HEK293 (cell line): ENCODE results near the gene GRB10.

Experiments
- CTCF ChIA-PET: fragments of 350-600 bp; formaldehyde crosslinking; extraction: SDS; loops from one replicate; lab custom pipeline; 2021; ENCODE audit warnings: antibody characterized with exemption; lab: Yijun Ruan, JAX
- POLR2A ChIA-PET: fragments of 300-600 bp; formaldehyde crosslinking; extraction: SDS; loops from one replicate; lab custom pipeline; 2020; ENCODE audit warnings: antibody characterized with exemption, inconsistent platforms; lab: Yijun Ruan, JAX
- H3K27ac ChIP-seq: fragments of 200-500 bp; sonication (Bioruptor generic); 2 replicates; pipeline ENCODE4 v1.5.1; 2014; ENCODE audit warnings: low read depth, low read length, control low read depth, inconsistent platforms; ENCODE audit errors: extremely low read depth
- H3K36me3 ChIP-seq, 2 experiments: fragments of 200-500 bp in 1 of 2; sonication (Bioruptor generic) in 1 of 2; 1 replicate in 1 of 2; 2 replicates in 1 of 2; pipeline ENCODE4 v1.5.1; 2014 to 2017; ENCODE audit warnings: inconsistent platforms in 2 of 2, low read length in 2 of 2; ENCODE audit not compliant: control insufficient read depth in 2 of 2, insufficient read depth in 1 of 2
- H3K4me1 ChIP-seq: fragments of 200-500 bp; sonication (Bioruptor generic); 2 replicates; pipeline ENCODE4 v1.5.1; 2014; ENCODE audit warnings: mild to moderate bottlenecking, low read length, inconsistent platforms; ENCODE audit not compliant: control insufficient read depth, insufficient read depth
- H3K4me3 ChIP-seq: 2 replicates; pipeline ENCODE4 v1.5.1; 2011; ENCODE audit warnings: low read depth, mild to moderate bottlenecking, control low read depth, low read length, moderate library complexity
- H3K9me3 ChIP-seq: fragments of 200-500 bp; sonication (Bioruptor generic); 2 replicates; pipeline ENCODE4 v1.5.1; 2014; ENCODE audit warnings: low read depth, low read length, inconsistent platforms; ENCODE audit not compliant: control insufficient read depth, insufficient read depth
- AEBP2 ChIP-seq: fragments of 450-650 bp; formaldehyde crosslinking; IDR thresholded peaks from 2 replicates; pipeline ENCODE4 v1.5.1; 2016; ENCODE audit warnings: missing biosample characterization, missing genetic modification characterization, borderline replicate concordance
- BCL11A ChIP-seq: fragments of 450-650 bp; formaldehyde crosslinking; IDR thresholded peaks from 2 replicates; pipeline ENCODE4 v1.5.1; 2016; ENCODE audit warnings: low read depth, missing biosample characterization, missing genetic modification characterization
- BCL11B ChIP-seq: fragments of 450-650 bp; formaldehyde crosslinking; IDR thresholded peaks from 2 replicates; pipeline ENCODE4 v1.5.1; 2016; ENCODE audit warnings: low read depth, missing biosample characterization, missing genetic modification characterization
- FEZF1 ChIP-seq: fragments of 450-650 bp; formaldehyde crosslinking; IDR thresholded peaks from 2 replicates; pipeline ENCODE4 v1.5.1; 2016; ENCODE audit warnings: missing biosample characterization, missing genetic modification characterization
- HOXC10 ChIP-seq: sonication (generic); formaldehyde crosslinking; IDR thresholded peaks from 2 replicates; pipeline ENCODE4 v1.8.1; 2023; ENCODE audit warnings: mild to moderate bottlenecking, missing genetic modification reagents
- MYNN ChIP-seq: fragments of 450-650 bp; formaldehyde crosslinking; IDR thresholded peaks from 2 replicates; pipeline ENCODE4 v1.5.1; 2016; ENCODE audit warnings: missing biosample characterization, missing genetic modification characterization, borderline replicate concordance
- SALL2 ChIP-seq: fragments of 450-650 bp; formaldehyde crosslinking; IDR thresholded peaks from 2 replicates; pipeline ENCODE4 v1.5.0; 2017; ENCODE audit warnings: missing biosample characterization, mild to moderate bottlenecking, missing genetic modification characterization, borderline replicate concordance
- SCRT2 ChIP-seq: fragments of 450-650 bp; formaldehyde crosslinking; IDR thresholded peaks from 2 replicates; pipeline ENCODE4 v1.5.1; 2016; ENCODE audit warnings: missing biosample characterization, missing genetic modification characterization
- SP3 ChIP-seq: fragments of 450-650 bp; formaldehyde crosslinking; IDR thresholded peaks from 2 replicates; pipeline ENCODE4 v1.5.1; 2016; ENCODE audit warnings: missing biosample characterization, missing genetic modification characterization
- ZBTB49 ChIP-seq: fragments of 450-650 bp; formaldehyde crosslinking; IDR thresholded peaks from 2 replicates; pipeline ENCODE4 v1.5.1; 2016; ENCODE audit warnings: missing biosample characterization, missing genetic modification characterization, low read depth
- ZBTB6 ChIP-seq: fragments of 450-650 bp; formaldehyde crosslinking; IDR thresholded peaks from 2 replicates; pipeline ENCODE4 v1.5.1; 2017; ENCODE audit warnings: missing biosample characterization, missing genetic modification characterization
- ZNF16 ChIP-seq: fragments of 450-650 bp; formaldehyde crosslinking; IDR thresholded peaks from 2 replicates; pipeline ENCODE4 v1.5.1; 2016; ENCODE audit warnings: low read depth, missing biosample characterization, missing genetic modification characterization
- ZNF19 ChIP-seq: fragments of 450-650 bp; formaldehyde crosslinking; IDR thresholded peaks from 2 replicates; pipeline ENCODE4; 2016; ENCODE audit warnings: missing biosample characterization, missing genetic modification characterization, low read depth
- ZNF223 ChIP-seq: fragments of 450-650 bp; formaldehyde crosslinking; IDR thresholded peaks from 2 replicates; pipeline ENCODE4 v1.5.1; 2016; ENCODE audit warnings: missing biosample characterization, missing genetic modification characterization
- ZNF302 ChIP-seq: fragments of 450-650 bp; formaldehyde crosslinking; IDR thresholded peaks from 2 replicates; pipeline ENCODE4 v1.5.1; 2016; ENCODE audit warnings: missing biosample characterization, missing genetic modification characterization, low read depth
- ZNF37A ChIP-seq: fragments of 450-650 bp; IDR thresholded peaks from 2 replicates; pipeline ENCODE4 v1.5.1; 2018; ENCODE audit warnings: missing biosample characterization, missing genetic modification characterization
- ZNF48 ChIP-seq: fragments of 450-650 bp; formaldehyde crosslinking; IDR thresholded peaks from 2 replicates; pipeline ENCODE4 v1.5.1; 2016; ENCODE audit warnings: missing biosample characterization, missing genetic modification characterization
- ZNF544 ChIP-seq: fragments of 450-650 bp; formaldehyde crosslinking; IDR thresholded peaks from 2 replicates; pipeline ENCODE4 v1.5.0; 2017; ENCODE audit warnings: missing biosample characterization, missing genetic modification characterization
- ZNF791 ChIP-seq: fragments of 450-650 bp; formaldehyde crosslinking; IDR thresholded peaks from 2 replicates; pipeline ENCODE4 v1.5.1; 2016; ENCODE audit warnings: missing biosample characterization, missing genetic modification characterization
- ZSCAN16 ChIP-seq: fragments of 450-650 bp; formaldehyde crosslinking; IDR thresholded peaks from 2 replicates; pipeline ENCODE4 v1.5.1; 2016; ENCODE audit warnings: missing biosample characterization, missing genetic modification characterization
- ZSCAN5A ChIP-seq: fragments of 450-650 bp; formaldehyde crosslinking; IDR thresholded peaks from 2 replicates; pipeline ENCODE4 v1.5.1; 2016; ENCODE audit warnings: missing biosample characterization, missing genetic modification characterization
- TF ChIP-seq, protein P1 (sequence below): fragments of 450-650 bp; formaldehyde crosslinking; IDR thresholded peaks from 2 replicates; pipeline ENCODE4 v1.5.1; 2016; ENCODE audit warnings: missing biosample characterization, missing genetic modification characterization

Gene GRB10

GRCh38 chr7:50761713-50762112 is 21.0 kb downstream of the GRB10 start (continued):
- no peak for TF ChIP-seq FEZF1
- TF ChIP-seq ZNF37A (tag by site-specific recombination): no peak
- TF ChIP-seq ZNF791 (tag by site-specific recombination): no peak
- TF ChIP-seq, all 188 proteins: peak for 0

DNA sequence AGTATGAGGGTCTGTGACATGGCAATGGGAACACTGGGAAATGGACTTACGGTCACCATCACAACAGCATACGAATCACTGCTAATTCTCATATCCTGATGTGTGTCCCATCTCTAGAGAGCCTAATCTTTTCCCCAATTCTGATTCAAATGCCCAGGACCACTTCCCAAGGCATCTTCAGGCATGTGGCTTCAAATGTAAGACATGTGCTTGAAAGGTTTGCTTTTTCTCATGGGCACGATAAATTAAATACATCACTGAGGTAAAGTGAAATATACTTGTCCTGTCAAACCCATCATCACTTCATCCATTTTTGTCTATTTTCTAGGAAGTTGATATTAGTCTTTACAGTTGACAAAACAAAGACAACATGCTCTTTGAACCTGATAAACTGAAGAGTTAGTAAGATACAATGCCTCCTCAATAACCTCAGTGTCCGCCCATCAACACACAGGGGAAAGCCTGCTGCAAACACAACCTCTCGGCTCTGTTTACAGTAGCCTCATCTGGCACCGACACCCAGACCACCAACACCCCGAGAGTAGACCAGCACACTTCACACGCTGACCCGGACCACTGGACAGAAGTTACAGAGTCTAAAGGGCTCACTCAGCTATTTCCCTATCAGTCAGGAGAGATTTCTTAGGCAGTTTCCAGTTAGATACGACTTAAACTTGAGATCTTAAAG is 24.8 kb downstream of the GRB10 start:
- ChIA-PET POLR2A (no interaction called here), CTCF (interaction anchor here (0.6 kb wide), 1 partner anchor 384 kb away, joined by 3 read pairs; no protein-coding TSS in a partner anchor)
- Histone ChIP-seq H3K4me3 (no peak overlapping the region), H3K9me3 (no peaks in the 10 kb centered on the region), H3K27ac (no peak overlapping the region), H3K4me1 (no peaks in the 10 kb centered on the region), H3K36me3 (peaks cover 0 to 6% of the 10 kb centered on the region in 2 experiments; a peak in 1 of 3 replicates)
- no peak for TF ChIP-seq ZNF544 (tag by site-specific recombination)
- TF ChIP-seq BCL11A (tag by site-specific recombination): no peak
- no peak for TF ChIP-seq ZNF223

- POLR2A ChIA-PET: no interaction called here
- Histone ChIP-seq H3K4me1 (peaks cover 7% of the 10 kb centered on the region; the same call in 1 of the 2 replicates), H3K4me3 (no peak overlapping the region), H3K36me3 (peaks cover 0 to 3% of the 10 kb centered on the region in 2 experiments; a peak in 1 of 3 replicates), H3K27ac (no peak overlapping the region), H3K9me3 (no peaks in the 10 kb centered on the region)
- CTCF ChIA-PET: no interaction called here
- TF ChIP-seq MYNN: no peak
- no peak for TF ChIP-seq ZBTB6 (tag by site-specific recombination)
- TF ChIP-seq AEBP2 (tag by site-specific recombination): no peak
- no peak for TF ChIP-seq ZNF48
- no peak for TF ChIP-seq SALL2 (tag by site-specific recombination)
- no peak for TF ChIP-seq ZBTB49
- TF ChIP-seq, protein P1, sequence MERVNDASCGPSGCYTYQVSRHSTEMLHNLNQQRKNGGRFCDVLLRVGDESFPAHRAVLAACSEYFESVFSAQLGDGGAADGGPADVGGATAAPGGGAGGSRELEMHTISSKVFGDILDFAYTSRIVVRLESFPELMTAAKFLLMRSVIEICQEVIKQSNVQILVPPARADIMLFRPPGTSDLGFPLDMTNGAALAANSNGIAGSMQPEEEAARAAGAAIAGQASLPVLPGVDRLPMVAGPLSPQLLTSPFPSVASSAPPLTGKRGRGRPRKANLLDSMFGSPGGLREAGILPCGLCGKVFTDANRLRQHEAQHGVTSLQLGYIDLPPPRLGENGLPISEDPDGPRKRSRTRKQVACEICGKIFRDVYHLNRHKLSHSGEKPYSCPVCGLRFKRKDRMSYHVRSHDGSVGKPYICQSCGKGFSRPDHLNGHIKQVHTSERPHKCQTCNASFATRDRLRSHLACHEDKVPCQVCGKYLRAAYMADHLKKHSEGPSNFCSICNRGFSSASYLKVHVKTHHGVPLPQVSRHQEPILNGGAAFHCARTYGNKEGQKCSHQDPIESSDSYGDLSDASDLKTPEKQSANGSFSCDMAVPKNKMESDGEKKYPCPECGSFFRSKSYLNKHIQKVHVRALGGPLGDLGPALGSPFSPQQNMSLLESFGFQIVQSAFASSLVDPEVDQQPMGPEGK (tag by site-specific recombination): no peak
- TF ChIP-seq ZNF302 (tag by site-specific recombination): no peak
- TF ChIP-seq SCRT2 (tag by site-specific recombination): no peak
- no peak for TF ChIP-seq ZNF19
- TF ChIP-seq ZNF16 (tag by site-specific recombination): no peak
- TF ChIP-seq HOXC10 (CRISPR knock-in tag): no peak
- TF ChIP-seq SP3 (tag by site-specific recombination): no peak
- no peak for TF ChIP-seq ZSCAN16
- TF ChIP-seq BCL11B (tag by site-specific recombination): no peak
- no peak for TF ChIP-seq ZSCAN5A (tag by site-specific recombination)
Observed at GRCh38 chr7:50756180-50756579, 26.5 kb downstream of the GRB10 start.
